ENCODE data around the gene SPDYE4.

DNA sequence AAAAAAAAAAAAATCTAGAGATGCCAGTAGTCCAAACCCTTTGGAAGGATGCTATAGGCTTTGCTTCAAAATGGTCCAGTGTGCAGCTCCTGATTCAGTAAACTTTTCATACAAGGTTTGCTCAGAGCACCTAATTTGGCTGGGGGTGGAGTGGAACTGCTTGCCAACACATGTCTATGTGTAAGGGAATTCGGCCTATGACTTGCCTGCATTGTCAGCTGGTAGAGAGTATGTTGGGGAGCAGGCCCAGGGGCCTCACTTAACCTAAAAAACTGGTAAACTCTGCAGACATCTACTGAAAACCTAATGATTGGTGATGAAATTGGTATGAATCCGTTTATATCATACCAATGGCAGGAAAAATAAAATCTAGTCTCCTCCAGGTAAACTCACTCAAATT is 42.3 kb upstream of the SPDYE4 start:
- TF ChIP-seq, protein P1, sequence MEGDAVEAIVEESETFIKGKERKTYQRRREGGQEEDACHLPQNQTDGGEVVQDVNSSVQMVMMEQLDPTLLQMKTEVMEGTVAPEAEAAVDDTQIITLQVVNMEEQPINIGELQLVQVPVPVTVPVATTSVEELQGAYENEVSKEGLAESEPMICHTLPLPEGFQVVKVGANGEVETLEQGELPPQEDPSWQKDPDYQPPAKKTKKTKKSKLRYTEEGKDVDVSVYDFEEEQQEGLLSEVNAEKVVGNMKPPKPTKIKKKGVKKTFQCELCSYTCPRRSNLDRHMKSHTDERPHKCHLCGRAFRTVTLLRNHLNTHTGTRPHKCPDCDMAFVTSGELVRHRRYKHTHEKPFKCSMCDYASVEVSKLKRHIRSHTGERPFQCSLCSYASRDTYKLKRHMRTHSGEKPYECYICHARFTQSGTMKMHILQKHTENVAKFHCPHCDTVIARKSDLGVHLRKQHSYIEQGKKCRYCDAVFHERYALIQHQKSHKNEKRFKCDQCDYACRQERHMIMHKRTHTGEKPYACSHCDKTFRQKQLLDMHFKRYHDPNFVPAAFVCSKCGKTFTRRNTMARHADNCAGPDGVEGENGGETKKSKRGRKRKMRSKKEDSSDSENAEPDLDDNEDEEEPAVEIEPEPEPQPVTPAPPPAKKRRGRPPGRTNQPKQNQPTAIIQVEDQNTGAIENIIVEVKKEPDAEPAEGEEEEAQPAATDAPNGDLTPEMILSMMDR (IDR thresholded peaks at IDR 0.05; ENCODE audit: low read depth, low read length, poor library complexity, severe bottlenecking): no peak
- no peak for TF ChIP-seq EZH2phosphoT487 (IDR thresholded peaks at IDR 0.05; ENCODE audit: borderline replicate concordance, low read length)

All from DOHH2 (cell line).